ENCODE data around the gene PALLD.

The PALLD gene

DNA sequence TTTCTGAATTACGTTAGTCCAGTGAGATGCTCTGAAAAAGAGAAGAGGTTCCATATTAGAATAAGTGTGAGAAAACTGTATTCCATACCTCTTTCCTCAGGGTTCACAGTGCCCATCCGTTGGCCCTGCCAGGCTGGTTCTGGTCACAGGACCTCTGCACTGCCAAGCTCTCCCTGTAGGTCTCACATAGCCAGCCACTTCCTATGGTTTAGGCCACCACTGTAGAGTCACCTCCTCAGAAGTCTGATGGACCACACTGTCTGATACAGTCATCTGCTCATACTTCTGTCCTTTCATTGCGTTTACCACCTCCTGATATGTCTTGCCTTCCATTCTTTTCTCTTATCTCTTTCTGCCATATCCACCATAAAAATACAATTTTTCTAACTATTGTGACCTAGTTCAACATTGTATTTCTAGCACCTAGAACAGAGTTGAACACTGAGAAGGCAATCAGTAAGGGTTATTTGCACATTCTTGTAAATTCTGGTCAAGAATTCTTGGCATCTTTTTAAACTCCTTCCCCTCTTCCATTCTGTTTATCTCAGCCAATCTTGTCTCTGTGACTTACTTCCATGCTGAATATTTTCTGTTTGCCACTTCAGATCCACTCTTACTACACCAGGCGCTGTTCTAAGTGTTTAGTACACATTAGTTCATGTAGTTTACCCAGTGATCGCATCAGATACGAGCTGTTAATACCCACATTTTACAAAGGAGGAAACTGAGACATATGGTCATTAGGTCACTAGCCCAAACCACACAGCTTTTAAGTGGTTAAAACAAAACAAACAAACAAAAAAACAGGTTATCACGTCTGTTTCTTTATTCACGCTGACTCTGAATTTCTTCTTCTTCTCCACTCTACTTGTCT is 387.6 kb downstream of the PALLD start:
- DNase-seq, result no peak

DNA sequence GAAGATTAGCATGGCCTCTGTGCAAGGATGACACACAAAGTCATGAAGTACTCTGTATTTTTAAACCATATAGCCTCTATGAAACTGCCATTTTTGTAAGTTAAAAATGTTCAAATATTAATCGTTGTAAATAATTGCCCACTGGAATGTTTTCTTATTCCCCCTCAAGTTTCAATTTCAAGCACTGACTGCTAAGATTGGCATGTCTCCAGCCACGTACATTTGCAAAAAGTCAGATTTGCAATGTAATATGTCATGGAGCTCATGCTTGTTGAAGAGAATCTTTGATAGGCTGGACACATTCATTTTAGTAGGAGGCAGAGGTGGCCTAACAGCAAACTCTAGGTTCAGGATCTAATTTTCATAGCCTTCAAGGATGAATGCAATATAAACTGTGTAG is 388.5 kb downstream of the PALLD start:
- DNase-seq, result no peak

DNA sequence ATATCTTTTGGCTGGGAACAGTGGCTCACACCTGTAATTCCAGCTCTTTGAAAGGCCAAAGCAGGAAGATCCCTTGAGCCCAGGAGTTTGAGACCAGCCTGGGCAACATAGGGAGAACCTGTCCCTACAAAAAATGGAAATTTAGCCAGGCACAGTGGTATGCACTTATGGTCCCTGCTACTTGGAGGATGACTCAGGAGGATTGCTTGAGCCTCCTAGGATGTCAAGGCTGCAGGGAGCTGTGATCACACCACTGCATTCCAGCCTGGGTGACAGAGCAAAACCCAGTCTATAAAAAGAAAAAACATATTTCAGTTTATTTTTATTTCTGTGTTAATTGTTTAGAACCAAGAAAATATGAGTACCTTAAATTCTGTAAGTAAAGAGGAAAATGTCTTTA is 389.5 kb downstream of the PALLD start:
- DNase-seq, result no peak

DNA sequence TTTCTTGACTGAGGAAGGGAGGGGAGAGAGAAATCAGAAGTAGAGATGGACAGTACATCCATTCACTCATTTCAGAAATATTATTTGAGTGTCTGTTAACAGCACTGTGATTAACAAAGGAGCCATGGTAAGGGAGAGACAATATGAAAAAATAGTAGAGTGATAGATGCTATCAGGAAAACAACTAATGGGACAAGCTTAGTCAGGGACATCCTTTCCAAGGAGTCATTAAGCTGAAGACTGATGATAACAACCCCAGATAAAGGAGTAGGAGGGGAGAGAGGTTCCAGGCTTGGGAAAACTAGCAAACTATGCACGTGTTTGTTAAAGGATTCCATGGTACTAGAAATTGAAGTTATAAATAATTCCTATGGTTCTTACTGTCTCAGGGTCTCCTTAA is 391.0 kb downstream of the PALLD start:
- no peak for DNase-seq

DNA sequence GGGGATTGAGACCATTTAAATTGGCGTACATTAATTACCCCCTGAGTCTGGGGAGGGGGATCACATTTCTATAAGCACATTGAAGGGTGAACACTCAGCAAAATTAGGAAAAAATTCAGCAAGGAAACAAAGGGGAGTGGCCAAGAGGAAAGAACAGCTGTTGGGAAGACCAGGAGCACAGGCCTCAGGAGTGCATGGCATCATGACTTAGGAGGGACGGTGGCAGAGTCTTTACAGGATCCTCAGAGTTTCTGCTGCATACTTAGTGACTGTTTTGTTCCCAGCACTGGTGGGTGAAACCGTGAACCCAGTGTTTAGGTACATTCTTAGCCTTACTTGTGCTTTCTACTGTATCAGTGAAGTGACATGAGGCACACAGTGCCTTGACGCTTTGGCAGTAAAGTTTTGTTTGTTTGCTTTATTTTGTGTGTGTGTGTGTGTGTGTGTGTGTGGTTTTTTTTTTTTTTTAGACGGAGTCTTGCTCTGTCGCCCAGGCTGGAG is 391.9 kb downstream of the PALLD start:
- no peak for DNase-seq

DNA sequence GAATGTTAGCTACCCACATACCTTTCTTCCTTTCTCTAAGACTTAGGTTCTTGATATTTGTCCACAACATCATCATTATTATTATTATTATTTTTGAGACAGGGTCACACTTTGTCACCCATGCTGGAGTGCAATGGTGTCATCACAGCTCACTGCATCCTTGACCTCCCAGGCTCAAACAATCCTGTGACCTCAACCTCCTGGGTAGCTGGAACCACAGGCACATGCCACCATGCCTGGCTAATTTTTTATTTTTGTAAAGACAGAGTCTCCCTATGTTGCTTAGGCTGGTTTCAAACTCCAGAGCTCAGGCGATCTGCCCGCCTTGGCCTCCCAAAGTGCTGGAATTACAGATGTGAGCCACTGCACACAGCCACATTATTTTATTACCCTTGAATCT is 394.2 kb downstream of the PALLD start:
- DNase-seq, result no peak

DNA sequence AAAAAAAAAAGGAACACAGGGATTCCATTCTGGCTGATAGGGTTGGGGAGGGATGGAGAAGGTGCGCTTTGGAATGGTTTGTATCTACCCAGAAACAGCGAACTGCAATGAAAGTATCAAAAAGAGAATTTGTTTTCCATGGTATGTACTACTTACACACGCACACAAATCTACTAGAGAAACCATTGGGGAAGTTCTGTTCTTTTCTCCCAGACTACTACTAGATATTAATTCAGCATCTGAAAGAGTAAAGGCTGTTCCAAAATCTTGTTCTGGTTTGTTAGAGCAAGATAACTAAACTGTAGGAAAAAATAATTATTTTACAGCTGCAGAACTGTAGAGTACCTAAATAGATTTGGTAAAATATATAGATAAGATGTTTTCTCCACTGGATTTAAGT is 394.8 kb downstream of the PALLD start:
- no peak for DNase-seq

DNA sequence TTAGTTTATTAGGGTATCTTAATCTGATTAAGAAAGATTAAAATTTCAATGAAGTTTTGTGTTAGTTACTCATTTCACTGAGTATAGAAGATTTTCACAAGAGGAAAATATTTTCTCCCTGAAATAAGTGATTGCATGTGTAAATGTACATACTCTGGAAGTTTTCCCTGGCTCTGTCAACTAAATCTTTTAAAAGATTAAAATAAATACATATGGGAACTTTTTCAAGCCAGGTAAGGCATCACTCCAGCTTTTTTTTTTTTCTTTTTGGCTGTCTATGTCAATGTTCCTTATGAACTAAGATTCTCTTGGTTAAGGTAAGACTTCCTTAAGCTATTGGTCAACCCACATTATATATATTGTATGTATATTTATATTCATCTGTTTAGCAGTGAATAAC is 395.6 kb downstream of the PALLD start:
- DNase-seq, result no peak

DNA sequence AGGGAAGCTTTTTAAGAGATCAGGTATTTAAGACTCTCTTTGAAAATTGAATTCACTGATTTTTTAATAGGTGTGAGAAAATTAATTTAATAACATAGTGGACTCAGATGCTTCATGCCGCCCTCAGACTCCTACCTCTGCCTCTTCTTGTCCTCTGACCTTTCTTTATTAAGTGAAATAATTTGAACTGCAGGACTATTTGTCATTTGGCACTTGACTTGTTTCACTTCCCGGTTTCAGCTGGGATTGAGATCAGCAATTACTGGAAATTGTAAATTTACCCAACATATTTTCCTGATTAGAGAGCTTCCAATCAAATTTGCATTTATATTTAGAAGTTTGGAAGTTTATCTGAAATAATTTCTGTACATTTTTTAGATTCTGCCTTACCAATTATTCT is 396.4 kb downstream of the PALLD start:
- no peak for DNase-seq

DNA sequence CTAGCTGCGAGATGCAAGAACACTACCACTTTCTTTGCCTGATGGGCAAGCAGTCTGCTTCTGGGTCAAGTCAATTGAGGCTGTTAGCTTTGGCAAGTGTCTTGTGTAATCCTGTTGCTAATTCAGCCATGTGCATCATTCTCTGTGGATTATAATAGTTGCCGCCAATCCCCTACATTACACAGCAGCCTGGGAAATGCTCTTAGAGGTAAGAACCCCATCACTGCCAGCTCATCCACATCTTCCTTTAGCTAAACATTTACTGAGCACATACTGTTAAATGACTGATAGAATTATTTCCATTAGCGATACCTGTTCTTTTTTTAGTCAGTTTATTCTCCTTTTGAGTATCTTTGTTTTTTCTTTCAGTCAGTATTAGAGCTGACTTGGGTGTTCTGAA is 397.0 kb downstream of the PALLD start:
- no peak for DNase-seq

DNA sequence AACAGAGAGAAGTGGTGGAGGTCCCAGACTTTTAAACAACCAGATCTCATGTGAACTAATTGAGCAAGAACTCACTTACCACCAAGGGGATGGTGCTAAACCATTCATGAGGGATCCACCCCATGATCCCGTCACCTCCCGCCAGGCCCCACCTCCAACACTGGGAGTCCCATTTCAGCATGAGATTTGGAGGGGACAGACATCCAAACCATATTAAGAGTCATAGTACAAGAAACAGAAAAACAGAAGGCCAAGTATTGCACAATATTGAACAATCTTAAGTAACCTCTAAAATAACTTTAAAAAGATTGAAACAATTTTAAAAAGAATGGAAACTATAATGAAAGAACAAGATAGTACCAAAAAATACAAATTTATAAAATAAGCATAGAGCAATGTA is 403.2 kb downstream of the PALLD start:
- no peak for DNase-seq

DNA sequence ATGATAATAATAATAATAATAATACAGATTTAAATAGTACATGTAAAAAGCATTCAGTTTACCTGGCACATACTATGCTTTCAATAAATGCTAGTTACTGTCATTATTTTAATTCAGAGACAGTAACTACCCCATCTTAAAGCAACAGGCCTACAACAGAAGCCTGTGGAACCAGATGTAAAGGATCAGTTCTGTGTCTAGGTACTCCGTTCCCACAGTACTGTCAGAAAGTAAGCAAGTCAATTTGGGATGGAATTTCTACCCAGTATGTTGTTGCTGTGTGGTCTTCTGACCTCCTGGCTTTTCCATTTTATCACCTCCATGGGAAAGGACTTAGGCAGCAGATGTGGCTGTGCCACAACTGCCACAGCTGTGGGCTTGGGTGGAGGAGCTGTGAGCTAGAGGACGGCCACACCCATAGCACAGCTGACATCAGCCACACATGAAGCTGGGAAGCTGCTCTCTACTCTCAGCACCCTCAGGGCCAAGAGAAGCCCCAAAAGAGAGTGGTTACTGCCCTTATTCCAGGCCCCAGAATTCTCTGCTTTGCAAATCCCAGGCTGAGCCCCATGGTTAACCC is 410.4 kb downstream of the PALLD start:
- no peak for DNase-seq

DNA sequence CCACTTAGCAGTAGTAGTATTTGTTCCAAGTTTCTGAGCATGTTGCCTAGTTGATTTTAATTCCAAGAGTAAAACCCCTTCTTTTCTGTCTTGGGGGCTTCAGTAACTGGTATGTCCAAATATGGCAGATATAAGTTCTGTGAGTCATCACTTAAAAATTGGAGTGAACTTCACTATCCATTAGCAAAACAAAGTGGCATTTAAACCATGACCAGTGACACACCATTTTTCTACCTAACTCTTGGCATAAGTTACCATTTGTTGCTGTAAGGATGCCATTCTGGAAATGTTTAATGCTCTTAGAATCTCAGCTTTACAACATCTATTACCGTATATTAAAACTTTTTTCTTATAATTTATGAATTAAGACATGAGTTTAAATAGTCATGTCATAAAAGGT is 411.2 kb downstream of the PALLD start:
- no peak for DNase-seq

DNA sequence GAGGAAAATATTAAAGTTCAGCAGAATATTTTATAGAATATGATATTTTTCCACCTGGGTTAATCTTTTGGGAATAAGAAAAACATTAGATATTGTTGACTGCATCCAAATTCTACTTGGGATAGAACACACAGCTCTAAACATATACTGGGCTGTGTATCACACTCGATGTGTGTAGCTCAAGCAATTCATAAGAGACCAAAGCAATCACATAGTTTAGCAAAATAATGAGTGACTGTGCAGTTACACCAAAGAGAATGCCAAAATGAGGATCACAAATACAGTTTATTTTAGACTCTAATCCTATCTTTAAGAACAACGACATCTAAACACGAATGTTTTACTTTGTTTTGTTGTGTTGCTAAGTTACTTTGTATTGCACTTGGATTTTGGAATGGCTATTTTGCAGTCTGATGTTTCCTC is 412.0 kb downstream of the PALLD start:
- DNase-seq, result no peak

DNA sequence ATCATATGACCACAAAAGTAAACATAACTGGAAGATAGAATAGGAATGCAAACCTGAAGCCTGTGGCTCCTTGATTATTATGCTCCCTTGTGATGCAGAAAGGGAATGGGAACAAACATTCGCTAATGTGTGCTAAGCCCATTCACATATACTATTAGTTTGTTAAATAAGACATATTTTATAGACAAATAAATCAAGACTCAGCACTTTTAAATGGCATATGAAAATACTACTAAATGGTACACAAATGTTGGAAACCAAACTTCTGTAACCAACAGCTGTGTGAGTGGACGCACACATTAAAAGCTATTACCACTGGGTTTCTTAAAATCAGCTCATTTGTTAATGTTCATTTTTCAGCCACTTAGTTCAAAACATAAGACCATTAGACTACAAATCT is 417.2 kb downstream of the PALLD start:
- DNase-seq, result no peak

DNA sequence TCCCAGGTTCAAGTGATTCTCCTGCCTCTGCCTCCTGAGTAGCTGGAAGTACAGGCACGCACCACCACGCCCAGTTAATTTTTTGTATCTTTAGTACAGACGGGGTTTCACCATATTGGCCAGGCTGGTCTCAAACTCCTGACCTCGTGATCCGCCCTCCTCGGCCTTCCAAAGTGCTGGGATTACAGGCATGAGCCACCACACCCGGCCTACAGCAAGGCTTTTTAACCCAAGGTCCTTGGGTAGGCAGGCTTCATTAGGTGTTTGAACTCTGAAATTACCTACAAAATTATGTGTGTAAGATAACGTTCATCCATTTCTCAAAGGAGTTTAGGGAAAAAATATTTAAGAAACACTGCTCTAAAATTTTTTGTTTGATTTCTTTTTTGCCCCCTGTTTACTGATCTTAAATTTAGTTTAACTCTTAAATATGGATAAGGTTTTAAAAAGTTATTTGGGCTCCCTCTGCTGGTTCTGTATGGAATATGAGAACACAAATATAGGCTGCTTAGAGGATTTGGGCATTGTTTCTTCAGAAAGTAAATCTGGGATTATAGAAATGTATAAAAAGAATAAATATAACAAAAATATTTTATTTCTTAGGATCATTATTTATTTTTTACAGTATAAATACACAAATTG is 420.4 kb downstream of the PALLD start:
- no peak for DNase-seq

DNA sequence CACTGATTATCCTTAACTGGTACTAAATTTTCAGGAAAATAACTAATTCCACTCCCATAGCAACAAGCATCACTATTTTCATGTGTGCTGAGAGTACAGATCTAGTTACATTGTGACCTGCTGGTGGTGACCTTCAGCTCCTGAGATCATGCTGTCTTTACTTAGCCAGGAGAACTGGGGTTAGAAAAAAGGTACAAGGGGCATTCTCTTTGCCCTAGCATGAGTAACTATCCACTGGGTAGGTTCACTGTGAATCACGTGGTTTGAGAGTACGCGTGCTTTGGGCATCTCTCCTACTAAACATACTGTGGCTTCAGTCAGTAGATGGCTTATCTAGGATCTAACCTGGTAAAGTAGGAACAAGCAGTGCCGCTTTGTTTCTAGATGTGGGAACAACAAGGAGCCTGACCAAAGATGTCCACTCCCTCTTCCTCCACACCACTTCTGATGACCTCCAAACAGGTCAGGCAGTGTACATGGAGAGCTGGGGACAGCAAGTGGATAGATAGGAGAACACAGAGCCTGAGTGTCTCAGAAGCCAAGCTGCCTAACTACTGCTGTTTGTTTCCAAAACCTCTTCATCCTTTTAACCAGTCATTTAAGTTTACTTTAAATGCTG is 423.0 kb downstream of the PALLD start:
- DNase-seq, result no peak

DNA sequence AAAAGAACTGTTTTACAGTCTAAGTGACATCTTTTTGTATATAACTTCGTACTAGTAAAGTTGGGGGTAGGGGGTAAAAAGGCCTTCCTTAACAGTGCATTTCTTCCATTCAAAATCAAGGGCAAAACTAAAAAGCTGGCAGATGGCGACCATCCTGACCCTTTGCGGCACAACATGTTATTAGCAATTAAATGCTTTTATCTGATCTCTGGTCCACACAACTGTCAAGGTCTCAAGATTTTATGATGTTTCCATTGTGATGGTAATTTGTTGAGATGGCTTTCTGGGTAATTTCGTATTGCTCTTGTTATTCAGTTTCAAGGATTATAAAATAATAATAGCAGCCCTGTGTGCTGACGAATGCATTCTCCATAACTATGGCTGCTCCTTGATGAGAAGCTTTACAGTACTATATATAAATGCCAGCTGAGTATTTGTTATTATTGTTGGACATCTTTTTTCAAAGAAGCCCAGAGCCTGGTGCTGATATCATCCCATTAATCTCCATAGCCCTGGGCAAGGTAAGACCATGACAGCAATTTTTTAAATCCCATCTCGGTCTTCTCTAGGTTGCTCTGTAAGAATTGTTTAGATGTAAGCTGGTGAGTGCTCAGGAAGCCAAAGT is 423.7 kb downstream of the PALLD start:
- no peak for DNase-seq

DNA sequence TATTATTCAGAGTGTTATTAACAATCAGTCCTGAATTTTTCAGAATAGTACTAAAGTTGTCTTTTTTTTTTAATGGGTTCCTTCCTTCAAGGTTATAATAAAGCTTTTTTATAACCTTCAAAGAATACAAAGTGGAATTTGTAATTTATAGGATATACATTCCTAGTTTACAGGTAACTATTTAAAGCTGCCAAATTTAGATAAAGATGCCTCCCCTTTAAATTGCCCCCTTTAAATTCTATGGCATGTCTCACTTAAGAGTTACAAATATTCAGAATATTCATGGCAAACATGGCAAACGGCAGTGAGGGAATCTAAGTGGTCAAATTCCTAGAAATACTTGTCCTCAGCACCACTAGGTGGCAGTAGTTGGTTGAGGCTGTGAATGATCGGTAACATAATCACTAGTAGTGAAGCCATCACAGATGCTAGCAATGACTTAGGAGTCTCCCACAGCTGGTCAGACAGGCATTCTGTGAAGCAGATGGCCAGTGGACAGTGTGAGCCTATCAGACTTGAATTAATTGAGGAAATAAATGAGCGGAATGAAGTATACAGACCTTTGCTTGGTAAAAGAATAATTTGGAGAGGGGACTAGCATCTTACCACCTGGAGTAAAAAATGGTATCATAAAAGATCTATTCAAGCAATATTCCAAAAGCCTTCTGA is 426.8 kb downstream of the PALLD start:
- DNase-seq, result no peak

DNA sequence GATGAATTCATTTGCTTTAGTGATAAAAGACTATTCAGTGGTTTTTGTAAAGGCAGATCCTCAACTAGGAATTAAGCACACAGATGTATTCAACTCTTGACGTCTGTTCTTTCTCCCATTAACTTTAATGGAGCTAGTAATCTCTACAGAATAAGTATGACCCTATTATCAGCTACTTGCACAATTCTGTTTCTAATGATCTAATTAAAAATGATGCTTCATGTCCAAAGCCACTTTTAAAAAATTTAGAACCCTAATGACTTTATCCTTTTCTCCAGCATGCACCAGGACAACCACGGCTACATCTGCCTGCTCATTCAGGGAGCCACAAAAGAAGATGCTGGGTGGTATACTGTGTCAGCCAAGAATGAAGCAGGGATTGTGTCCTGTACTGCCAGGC is 427.8 kb downstream of the PALLD start:
- DNase-seq, result no peak

DNA sequence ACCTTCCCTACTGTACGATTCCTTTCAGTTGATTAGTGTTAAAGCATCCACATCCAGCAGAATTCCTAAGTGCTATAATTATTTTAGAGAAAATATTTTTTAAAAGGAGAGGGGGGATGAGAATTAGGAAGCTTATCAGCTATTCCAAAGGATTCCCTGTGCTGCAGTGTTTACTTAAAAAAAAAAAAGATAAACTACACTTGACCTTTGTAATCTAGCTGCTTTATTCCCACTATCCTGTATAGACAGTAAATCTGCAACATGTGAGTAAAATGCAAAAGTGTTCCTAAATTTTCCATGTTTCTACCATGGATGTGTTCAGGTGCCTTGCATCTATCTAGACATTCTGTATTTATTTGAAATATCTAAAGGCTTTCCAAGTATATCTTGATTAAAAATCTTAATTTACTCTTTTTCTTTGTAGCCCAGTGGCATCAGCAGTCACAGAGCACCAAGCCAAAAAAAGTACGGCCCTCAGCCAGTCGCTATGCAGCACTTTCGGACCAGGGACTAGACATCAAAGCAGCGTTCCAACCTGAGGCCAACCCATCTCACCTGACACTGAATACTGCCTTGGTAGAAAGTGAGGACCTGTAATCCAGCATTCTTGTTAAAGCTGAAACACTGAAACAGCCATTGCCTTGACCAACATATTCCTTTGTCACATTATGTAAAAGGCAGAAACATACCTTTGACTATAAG is 429.1 kb downstream of the PALLD start:
- DNase-seq, result no peak

DNA sequence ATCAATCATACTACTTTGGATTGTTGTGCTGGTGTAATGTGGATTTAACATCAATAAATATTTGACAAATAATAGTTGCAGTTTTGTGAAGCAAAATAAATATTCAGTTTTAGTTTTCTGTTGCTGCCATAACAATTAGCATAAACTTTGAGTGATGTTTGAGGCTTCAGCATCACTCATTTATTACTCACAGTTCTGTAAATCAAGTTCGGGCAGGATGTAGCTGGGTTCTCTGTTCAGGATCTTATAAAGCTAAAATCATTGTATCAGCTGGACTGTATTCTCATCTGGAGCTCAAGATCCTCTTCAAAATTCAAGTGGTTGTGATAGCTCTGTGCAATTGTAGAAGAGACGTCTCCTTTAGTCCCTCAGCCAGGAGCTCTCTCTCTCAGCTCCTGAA is 431.5 kb downstream of the PALLD start:
- no peak for DNase-seq

All from activated CD4-positive, alpha-beta T cell treated with anti-CD3 and anti-CD28 coated beads for 1 hour (primary cell).